GM12878 (cell line): ENCODE data around the gene RORB. TPM values are rescaled to one million over a fixed set of nuclear protein-coding genes. Genes with fewer than 3 reads are reported as not detected.
A peak's percentile ranks its signal among the peaks of the same experiment; 100 is the strongest.

Experiments
- ATAC-seq: fragments of 200-7000 bp; cut with Tn5 transposase; 3 replicates; pipeline ENCODE4 v1.9.1; 2020; ENCODE audit warnings: mild to moderate bottlenecking, moderate library complexity
- BruUV-seq: library from RNA; stranded (reverse); fragments of 400-500 nt; replicated peaks from 2 replicates; lab custom pipeline; 2021; lab: Mats Ljungman, UMichigan
- CTCF ChIA-PET: fragments of 300-600 bp; sonication (Branson Sonifier 250); formaldehyde crosslinking; extraction: SDS; loops from one replicate; lab custom pipeline; 2021; ENCODE audit warnings: inconsistent platforms; lab: Yijun Ruan, JAX
- POLR2A ChIA-PET: fragments of 350-600 bp; formaldehyde crosslinking; extraction: SDS; loops from one replicate; lab custom pipeline; 2021; ENCODE audit warnings: inconsistent platforms; lab: Charles Lee
- RAD21 ChIA-PET: fragments of 300-600 bp; sonication (Branson Sonifier 250); formaldehyde crosslinking; loops from one replicate; lab custom pipeline; 2023; ENCODE audit warnings: antibody characterized with exemption; ENCODE audit not compliant: unreplicated experiment; lab: Charles Lee
- SMC1A ChIA-PET: fragments of 300-600 bp; sonication (Branson Sonifier 250); formaldehyde crosslinking; loops from one replicate; lab custom pipeline; 2023; ENCODE audit not compliant: unreplicated experiment, uncharacterized antibody; lab: Charles Lee
- DNase-seq: peaks from one replicate; pipeline ENCODE4 v3.0.0-alpha.2; 2011; ENCODE audit warnings: low read depth, low spot score
- FAIRE-seq: peaks from 3 replicates; lab custom pipeline; 2011; peaks lifted over from hg19 to GRCh38; lab: Jason Lieb, UNC
- H2AFZ ChIP-seq: 2 replicates; pipeline ENCODE4 v1.6.0; 2011; ENCODE audit warnings: low read depth, low read length, control low read depth; ENCODE audit not compliant: control insufficient read depth
- H3K27ac ChIP-seq: 2 replicates; pipeline ENCODE4 v1.5.1; 2011; ENCODE audit warnings: control low read depth; ENCODE audit not compliant: control insufficient read depth, insufficient read depth
- H3K27me3 ChIP-seq, 2 experiments: replicated peaks in 1 of 2; 2 replicates each; pipeline versions ENCODE4 v1.6.0 to v1.6.1; 2011; ENCODE audit warnings: low read length in 1 of 2; ENCODE audit not compliant: control insufficient read depth in 2 of 2, insufficient read depth in 2 of 2
- H3K36me3 ChIP-seq, 2 experiments: 2 replicates each; pipeline ENCODE4 v1.5.1; 2011; ENCODE audit warnings: low read length in 1 of 2; ENCODE audit not compliant: control insufficient read depth in 2 of 2, insufficient read depth in 2 of 2
- H3K4me1 ChIP-seq: 2 replicates; pipeline ENCODE4 v1.6.1; 2011; ENCODE audit warnings: mild to moderate bottlenecking, low read length, moderate library complexity, mixed read lengths; ENCODE audit not compliant: control insufficient read depth, insufficient read depth
- H3K4me2 ChIP-seq: 2 replicates; pipeline ENCODE4 v1.6.0; 2011; ENCODE audit warnings: control low read depth; ENCODE audit not compliant: control insufficient read depth, insufficient read depth
- H3K4me3 ChIP-seq: fragments of 200-600 bp; sonication (generic); 2 replicates; pipeline ENCODE4 v1.5.1; 2016
- H3K79me2 ChIP-seq: 2 replicates; pipeline ENCODE4 v1.6.0; 2011; ENCODE audit warnings: low read length; ENCODE audit not compliant: control insufficient read depth, insufficient read depth
- H3K9ac ChIP-seq: 2 replicates; pipeline ENCODE4 v1.8.0; 2011; ENCODE audit warnings: low read length, control low read depth, mixed read lengths; ENCODE audit not compliant: control insufficient read depth, insufficient read depth
- H3K9me3 ChIP-seq: replicated peaks from 3 replicates; pipeline ENCODE4 v1.5.1; 2011; ENCODE audit warnings: mild to moderate bottlenecking, low read length; ENCODE audit not compliant: control insufficient read depth, insufficient read depth
- H4K20me1 ChIP-seq: 2 replicates; pipeline ENCODE4 v1.6.0; 2011; ENCODE audit not compliant: control insufficient read depth, insufficient read depth
- EGR1 ChIP-seq, 2 experiments: IDR thresholded peaks; 1 replicate in 1 of 2; 2 replicates in 1 of 2; pipeline ENCODE4 v1.6.1; 2011 to 2012; ENCODE audit warnings: low read depth in 2 of 2, low read length in 2 of 2, borderline replicate concordance in 1 of 2, mild to moderate bottlenecking in 1 of 2, moderate library complexity in 1 of 2
- RUNX3 ChIP-seq: IDR thresholded peaks from 2 replicates; pipeline ENCODE4 v1.6.1; 2012; ENCODE audit warnings: low read length, inconsistent platforms
- whole genome bisulfite sequencing: methylation state at CpG from one replicate; pipeline ENCODE4 v1.1.6; 2016; ENCODE audit warnings: low lambda C conversion rate; ENCODE audit not compliant: insufficient replicate concordance, insufficient coverage; ENCODE audit errors: missing lambda C conversion rate; 5-methylcytosine and 5-hydroxymethylcytosine counted together
- in situ Hi-C: fragments of 300-500 bp; cut with MboI; formaldehyde crosslinking; loops from 9 replicates; pipeline ENCODE4 v1.14.3; 2018; ENCODE audit warnings: mixed read lengths
- intact Hi-C: fragments of 100-400 bp; cut with micrococcal nuclease; formaldehyde crosslinking; loops from one replicate; pipeline ENCODE4 v1.14.2; 2022; ENCODE audit not compliant: unreplicated experiment
- polyA plus RNA-seq, 11 experiments: library from polyadenylated mRNA; depleted of rRNA in 4 of 11; unstranded in 6 of 11; stranded (reverse) in 5 of 11; fragments of >200 nt; fragmentation: Nextera tagmentation in 4 of 11; fragmentation: Illumina TruSeq in 1 of 11; extraction: Ambion mirVana in 4 of 11; extraction: Trizol in 1 of 11; gene quantifications; 1 replicate in 1 of 11; 2 replicates in 10 of 11; pipeline versions ENCODE4 v1.2.1 to v1.2.3, GENCODE V29; 2011 to 2016; ENCODE audit warnings: inconsistent platforms in 2 of 11, missing spikeins in 2 of 11, low read depth in 1 of 11
- total RNA-seq, 4 experiments: library from RNA; depleted of rRNA in 3 of 4; stranded (reverse); fragments of >200 nt in 3 of 4; fragmentation: Illumina TruSeq in 1 of 4; extraction: Trizol in 1 of 4; gene quantifications; 2 replicates each; pipeline versions ENCODE4 v1.2.1 to v1.2.3, GENCODE V29; 2013 to 2021
- TF ChIP-seq, protein P1 (sequence below): fragments of 450-650 bp; IDR thresholded peaks from 2 replicates; pipeline ENCODE4 v1.6.1; 2017; ENCODE audit warnings: mild to moderate bottlenecking, moderate library complexity

RORB gene
- total and polyA plus RNA-seq, 10 of the 15 experiments (the other 5 are each of a cell fraction or from before 2014, with no cell fraction given): under 0.01 to 0.01 TPM; not detected in 8

DNA sequence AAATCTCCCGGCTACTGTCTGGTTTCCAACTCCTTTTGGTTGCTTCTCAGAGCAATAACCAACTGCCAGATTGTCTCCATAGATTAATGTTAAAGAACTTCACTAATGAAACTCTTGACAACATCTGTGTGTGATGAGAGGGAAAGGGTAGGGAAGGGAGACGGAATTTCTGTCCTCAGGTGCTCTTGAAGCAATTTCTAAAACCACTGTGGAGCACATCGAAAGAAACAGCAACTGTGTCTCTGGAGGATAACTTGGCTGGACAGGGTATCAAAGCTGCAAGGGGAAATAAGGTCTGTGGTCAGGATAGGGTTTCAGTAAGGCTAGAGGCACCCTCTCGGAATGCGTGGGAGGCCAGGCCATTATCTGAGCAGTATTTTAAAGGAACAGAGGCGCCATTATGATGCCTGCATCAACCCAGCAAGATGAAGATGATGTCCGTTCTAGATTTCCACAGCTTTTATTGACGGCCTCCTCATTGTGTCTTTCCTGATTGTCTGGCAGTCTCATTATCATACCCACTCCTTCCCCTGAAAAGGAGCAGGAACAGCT lies 76.6 kb downstream of the RORB start:
- ChIA-PET RAD21 (no interaction called here), CTCF (interaction anchor here (1.2 to 2.0 kb wide), 3 partner anchors 17 to 890 kb away, joined by 3 to 7 read pairs (median 3); no protein-coding TSS in a partner anchor), POLR2A (no interaction called here), SMC1A (interaction anchor here (1.5 kb wide), 1 partner anchor 890 kb away, joined by 3 read pairs; no protein-coding TSS in a partner anchor)
- intact Hi-C loops (loop anchor here (10.0 kb wide), 1 partner anchor 1369 kb away; no protein-coding TSS in a partner anchor), in situ Hi-C loops (loop anchor here (10.0 kb wide), 1 partner anchor 889 kb away; no protein-coding TSS in a partner anchor)
- Histone ChIP-seq H3K36me3 (no peaks in the 10 kb centered on the region), H3K9ac (no peak overlapping the region), H3K27ac (no peak overlapping the region), H3K27me3 (no peaks in the 10 kb centered on the region), H3K9me3 (no peaks in the 10 kb centered on the region), H3K4me2 (peak overlapping the region; percentile 9; the same call in 1 of the 2 replicates), H2AFZ (no peak overlapping the region), H4K20me1 (no peaks in the 10 kb centered on the region), H3K4me3 (no peak overlapping the region), H3K79me2 (no peaks in the 10 kb centered on the region), H3K4me1 (peaks cover 3% of the 10 kb centered on the region; the same call in 1 of the 2 replicates)
- WGBS: 9% methylated on average over 8 of the region's 8 CpGs
- TF ChIP-seq EGR1 (IDR thresholded peaks at IDR 0.05; ENCODE audit: borderline replicate concordance in 1 of 2, low read depth in 2 of 2, low read length in 2 of 2) (peak in 1 of 2 experiments; percentile 32; a peak in 1 of 3 replicates), RUNX3 (peak; percentile 26; the same call in 1 of the 2 replicates)
- TF ChIP-seq, protein P1, sequence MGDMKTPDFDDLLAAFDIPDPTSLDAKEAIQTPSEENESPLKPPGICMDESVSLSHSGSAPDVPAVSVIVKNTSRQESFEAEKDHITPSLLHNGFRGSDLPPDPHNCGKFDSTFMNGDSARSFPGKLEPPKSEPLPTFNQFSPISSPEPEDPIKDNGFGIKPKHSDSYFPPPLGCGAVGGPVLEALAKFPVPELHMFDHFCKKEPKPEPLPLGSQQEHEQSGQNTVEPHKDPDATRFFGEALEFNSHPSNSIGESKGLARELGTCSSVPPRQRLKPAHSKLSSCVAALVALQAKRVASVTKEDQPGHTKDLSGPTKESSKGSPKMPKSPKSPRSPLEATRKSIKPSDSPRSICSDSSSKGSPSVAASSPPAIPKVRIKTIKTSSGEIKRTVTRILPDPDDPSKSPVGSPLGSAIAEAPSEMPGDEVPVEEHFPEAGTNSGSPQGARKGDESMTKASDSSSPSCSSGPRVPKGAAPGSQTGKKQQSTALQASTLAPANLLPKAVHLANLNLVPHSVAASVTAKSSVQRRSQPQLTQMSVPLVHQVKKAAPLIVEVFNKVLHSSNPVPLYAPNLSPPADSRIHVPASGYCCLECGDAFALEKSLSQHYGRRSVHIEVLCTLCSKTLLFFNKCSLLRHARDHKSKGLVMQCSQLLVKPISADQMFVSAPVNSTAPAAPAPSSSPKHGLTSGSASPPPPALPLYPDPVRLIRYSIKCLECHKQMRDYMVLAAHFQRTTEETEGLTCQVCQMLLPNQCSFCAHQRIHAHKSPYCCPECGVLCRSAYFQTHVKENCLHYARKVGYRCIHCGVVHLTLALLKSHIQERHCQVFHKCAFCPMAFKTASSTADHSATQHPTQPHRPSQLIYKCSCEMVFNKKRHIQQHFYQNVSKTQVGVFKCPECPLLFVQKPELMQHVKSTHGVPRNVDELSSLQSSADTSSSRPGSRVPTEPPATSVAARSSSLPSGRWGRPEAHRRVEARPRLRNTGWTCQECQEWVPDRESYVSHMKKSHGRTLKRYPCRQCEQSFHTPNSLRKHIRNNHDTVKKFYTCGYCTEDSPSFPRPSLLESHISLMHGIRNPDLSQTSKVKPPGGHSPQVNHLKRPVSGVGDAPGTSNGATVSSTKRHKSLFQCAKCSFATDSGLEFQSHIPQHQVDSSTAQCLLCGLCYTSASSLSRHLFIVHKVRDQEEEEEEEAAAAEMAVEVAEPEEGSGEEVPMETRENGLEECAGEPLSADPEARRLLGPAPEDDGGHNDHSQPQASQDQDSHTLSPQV: no peak
- FAIRE-seq (no peak), DNase-seq (no peak), ATAC-seq (peak; percentile 97)
- no TSS peak for BruUV-seq
